ENCODE data around the gene MTO1.
"Not testable (repeated sequence)": the region's sequence is repeated elsewhere in the genome, so short reads cannot be mapped to it uniquely, and the experiment has no call there.

Gene MTO1

GRCh38 chr6:73515204-73515655, 53.7 kb downstream of the MTO1 start:
- H3K4me1 Mint-ChIP-seq (ENCODE audit: low read depth): peaks cover 52% of the 10 kb centered on the region

GRCh38 chr6:73516514-73517489, 55.3 kb downstream of the MTO1 start:
- H3K9me3 Mint-ChIP-seq: no peaks in the 10 kb centered on the region
- H3K27ac Mint-ChIP-seq: peak overlapping the region; percentile 100
- H3K4me1 Mint-ChIP-seq (ENCODE audit: low read depth): peaks cover 62% of the 10 kb centered on the region

More at GRCh38 chr6:73515204-73515655, 53.7 kb downstream of the MTO1 start:
- Mint-ChIP-seq H3K27me3 (peaks cover 7% of the 10 kb centered on the region), H3K36me3 (ENCODE audit: low read depth) (peaks cover 61% of the 10 kb centered on the region), H3K9me3 (no peaks in the 10 kb centered on the region), H3K4me3 (peak overlapping the region; percentile 99), H3K27ac (peak overlapping the region; percentile 100)

GRCh38 chr6:73518100-73518981, 56.8 kb downstream of the MTO1 start:
- peaks cover 73% of the 10 kb centered on the region for H3K4me1 Mint-ChIP-seq (ENCODE audit: low read depth)
- H3K36me3 Mint-ChIP-seq (ENCODE audit: low read depth): peaks cover 66% of the 10 kb centered on the region
- H3K27me3 Mint-ChIP-seq, H3K9me3 Mint-ChIP-seq: not testable (repeated sequence)
- H3K4me3 Mint-ChIP-seq: peak overlapping the region; percentile 99
- peak overlapping the region; percentile 100 for H3K27ac Mint-ChIP-seq

More at GRCh38 chr6:73516514-73517489, 55.3 kb downstream of the MTO1 start:
- peaks cover 10% of the 10 kb centered on the region for H3K27me3 Mint-ChIP-seq
- peaks cover 70% of the 10 kb centered on the region for H3K36me3 Mint-ChIP-seq (ENCODE audit: low read depth)
- H3K4me3 Mint-ChIP-seq: peak overlapping the region; percentile 99

GRCh38 chr6:73518982-73519881, 57.7 kb downstream of the MTO1 start:
- Mint-ChIP-seq H3K4me3 (peak overlapping the region; percentile 99), H3K4me1 (ENCODE audit: low read depth) (peaks cover 78% of the 10 kb centered on the region), H3K36me3 (ENCODE audit: low read depth) (peaks cover 66% of the 10 kb centered on the region), H3K27ac (peak overlapping the region; percentile 100)
- H3K9me3 Mint-ChIP-seq, H3K27me3 Mint-ChIP-seq: not testable (repeated sequence)

- Mint-ChIP-seq H3K27me3 (peaks cover 10% of the 10 kb centered on the region), H3K4me3 (peak overlapping the region; percentile 99), H3K27ac (peak overlapping the region; percentile 100), H3K36me3 (ENCODE audit: low read depth) (peaks cover 58% of the 10 kb centered on the region), H3K4me1 (ENCODE audit: low read depth) (peaks cover 74% of the 10 kb centered on the region), H3K9me3 (no peaks in the 10 kb centered on the region)
These were observed 58.6 kb downstream of the MTO1 start for GRCh38 chr6:73519926-73520687.

GRCh38 chr6:73520688-73521350, 59.3 kb downstream of the MTO1 start, which contains the start of gene EEF1A1:
Gene EEF1A1, minus strand, starts transcription at chr6:73521032. Its CDS starts 1,006 bp downstream, at chr6:73520026.
- H3K9me3 Mint-ChIP-seq: no peaks in the 10 kb centered on the region
- H3K36me3 Mint-ChIP-seq (ENCODE audit: low read depth): peaks cover 51% of the 10 kb centered on the region
- H3K27me3 Mint-ChIP-seq: peaks cover 10% of the 10 kb centered on the region
- H3K4me1 Mint-ChIP-seq (ENCODE audit: low read depth): peaks cover 67% of the 10 kb centered on the region
- peak within 1 kb of the TSS; percentile 99 for H3K4me3 Mint-ChIP-seq
- H3K27ac Mint-ChIP-seq: peak within 1 kb of the TSS; percentile 100

- H3K4me1 Mint-ChIP-seq (ENCODE audit: low read depth): peaks cover 61% of the 10 kb centered on the region
- H3K9me3 Mint-ChIP-seq: no peaks in the 10 kb centered on the region
- H3K36me3 Mint-ChIP-seq (ENCODE audit: low read depth): peaks cover 45% of the 10 kb centered on the region
- peak overlapping the region; percentile 99 for H3K4me3 Mint-ChIP-seq
- H3K27ac Mint-ChIP-seq: peak overlapping the region; percentile 100
- H3K27me3 Mint-ChIP-seq: peaks cover 10% of the 10 kb centered on the region
These were observed 59.9 kb downstream of the MTO1 start for GRCh38 chr6:73521351-73521985.

- H3K27ac Mint-ChIP-seq: peak overlapping the region; percentile 100
- no peaks in the 10 kb centered on the region for H3K9me3 Mint-ChIP-seq
- peaks cover 26% of the 10 kb centered on the region for H3K36me3 Mint-ChIP-seq (ENCODE audit: low read depth)
- peaks cover 10% of the 10 kb centered on the region for H3K27me3 Mint-ChIP-seq
- peaks cover 43% of the 10 kb centered on the region for H3K4me1 Mint-ChIP-seq (ENCODE audit: low read depth)
- peak overlapping the region; percentile 99 for H3K4me3 Mint-ChIP-seq
These were observed 62.0 kb downstream of the MTO1 start for GRCh38 chr6:73523434-73524123.

GRCh38 chr6:73525546-73526330, 64.2 kb downstream of the MTO1 start:
- Mint-ChIP-seq H3K27me3 (no peaks in the 10 kb centered on the region), H3K4me3 (no peak overlapping the region), H3K9me3 (no peaks in the 10 kb centered on the region), H3K36me3 (ENCODE audit: low read depth) (peaks cover 4% of the 10 kb centered on the region), H3K4me1 (ENCODE audit: low read depth) (peaks cover 23% of the 10 kb centered on the region), H3K27ac (no peak overlapping the region)

GRCh38 chr6:73528897-73529296, 67.4 kb downstream of the MTO1 start:
- Mint-ChIP-seq H3K27me3 (no peaks in the 10 kb centered on the region), H3K36me3 (ENCODE audit: low read depth) (peaks cover 3% of the 10 kb centered on the region)

GRCh38 chr6:73532293-73532692, 70.8 kb downstream of the MTO1 start:
- no peaks in the 10 kb centered on the region for H3K4me1 Mint-ChIP-seq (ENCODE audit: low read depth)
- H3K27ac Mint-ChIP-seq: no peak overlapping the region
- H3K36me3 Mint-ChIP-seq (ENCODE audit: low read depth): peaks cover 3% of the 10 kb centered on the region
- no peaks in the 10 kb centered on the region for H3K9me3 Mint-ChIP-seq
- H3K4me3 Mint-ChIP-seq: no peak overlapping the region
- no peaks in the 10 kb centered on the region for H3K27me3 Mint-ChIP-seq

More at GRCh38 chr6:73528897-73529296, 67.4 kb downstream of the MTO1 start:
- no peak overlapping the region for H3K27ac Mint-ChIP-seq
- H3K4me3 Mint-ChIP-seq: no peak overlapping the region
- peaks cover 6% of the 10 kb centered on the region for H3K4me1 Mint-ChIP-seq (ENCODE audit: low read depth)
- no peaks in the 10 kb centered on the region for H3K9me3 Mint-ChIP-seq

Data from stimulated activated naive CD8-positive, alpha-beta T cell treated with anti-CD3 and anti-CD28 coated beads, Interleukin-15, Interleukin-2, amounts not matched to agents 100 ng/mL and 50 ng/mL, for 24 hours (primary cell).